K562 (cell line): ENCODE results near the gene TTC22. TPM values are rescaled to one million over a fixed set of nuclear protein-coding genes. Genes with fewer than 3 reads are reported as not detected.

Experiments used
- ATAC-seq: fragments of 200-7000 bp; cut with Tn5 transposase; 3 replicates; pipeline ENCODE4 v1.9.1; 2020; ENCODE audit warnings: moderate library complexity
- BruUV-seq: library from RNA; stranded (reverse); fragments of 400-500 nt; replicated peaks from 2 replicates; lab custom pipeline; 2021; lab: Mats Ljungman, UMichigan
- CTCF ChIA-PET: fragments of 300-600 bp; formaldehyde crosslinking; extraction: SDS; loops from one replicate; lab custom pipeline; 2021; ENCODE audit warnings: low intra/inter-chr PET ratio; lab: Yijun Ruan, JAX
- POLR2A ChIA-PET: fragments of 300-600, 350-650 bp; sonication (Branson Sonifier 250); formaldehyde crosslinking; extraction: SDS; loops from one replicate; lab custom pipeline; 2021; ENCODE audit warnings: antibody characterized with exemption, inconsistent platforms; lab: Yijun Ruan, JAX
- DNase-seq, 4 experiments: peaks; one replicate each; pipeline versions ENCODE4 v3.0.0 to v3.0.0-alpha.2; 2011 to 2018; ENCODE audit warnings: low spot score in 3 of 4, mixed read lengths in 3 of 4; ENCODE audit errors: extremely low read depth in 1 of 4
- FAIRE-seq: peaks from 2 replicates; lab custom pipeline; 2011; peaks lifted over from hg19 to GRCh38; lab: Jason Lieb, UNC
- H2AFZ ChIP-seq: 2 replicates; pipeline ENCODE4 v1.6.0; 2011; ENCODE audit warnings: low read depth, low read length, control low read depth, inconsistent platforms
- H3K27ac ChIP-seq: fragments of 200-600 bp; 3 replicates; pipeline ENCODE4 v1.8.0; 2011; ENCODE audit warnings: low read depth, mild to moderate bottlenecking, control low read depth, inconsistent platforms, low read length, moderate library complexity, mixed read lengths; ENCODE audit errors: extremely low read depth
- H3K27me3 ChIP-seq, 2 experiments: fragments of 300-600 bp in 1 of 2; 2 replicates in 1 of 2; 3 replicates in 1 of 2; pipeline versions ENCODE4 v1.6.0 to v1.8.0; 2011; ENCODE audit warnings: inconsistent platforms in 2 of 2, low read length in 2 of 2, mild to moderate bottlenecking in 1 of 2, mixed read lengths in 1 of 2, moderate library complexity in 1 of 2; ENCODE audit not compliant: control insufficient read depth in 2 of 2, insufficient read depth in 2 of 2
- H3K36me3 ChIP-seq: fragments of 300-600 bp; 3 replicates; pipeline ENCODE4 v1.8.0; 2011; ENCODE audit warnings: mild to moderate bottlenecking, low read length, inconsistent platforms; ENCODE audit not compliant: control insufficient read depth, insufficient read depth
- H3K4me1 ChIP-seq, 2 experiments: fragments of 200-600 bp in 1 of 2; replicated peaks in 1 of 2; 2 replicates in 1 of 2; 3 replicates in 1 of 2; pipeline versions ENCODE4 v1.5.1 to v1.8.0; 2011; ENCODE audit warnings: inconsistent platforms in 2 of 2, low read length in 2 of 2, mild to moderate bottlenecking in 1 of 2, mixed read lengths in 1 of 2, moderate library complexity in 1 of 2; ENCODE audit not compliant: control insufficient read depth in 2 of 2, insufficient read depth in 2 of 2
- H3K4me2 ChIP-seq: 2 replicates; pipeline ENCODE4 v1.6.1; 2011; ENCODE audit warnings: low read length, control low read depth, inconsistent platforms, mixed read lengths; ENCODE audit not compliant: insufficient read depth
- H3K4me3 ChIP-seq: fragments of 200-600 bp; sonication (generic), shearing (Covaris generic); 2 replicates; pipeline ENCODE4 v1.5.1; 2016; ENCODE audit warnings: control low read depth, inconsistent platforms
- H3K79me2 ChIP-seq: fragments of 200-600 bp; 3 replicates; pipeline ENCODE4 v1.8.0; 2011; ENCODE audit warnings: low read length, inconsistent platforms; ENCODE audit not compliant: control insufficient read depth, insufficient read depth
- H3K9ac ChIP-seq, 2 experiments: 2 replicates each; pipeline versions ENCODE4 v1.6.0 to v1.6.1; 2011; ENCODE audit warnings: low read depth in 2 of 2, low read length in 2 of 2, control low read depth in 1 of 2, inconsistent platforms in 1 of 2, mild to moderate bottlenecking in 1 of 2, mixed read lengths in 1 of 2; ENCODE audit not compliant: insufficient read depth in 1 of 2
- H3K9me1 ChIP-seq: one replicate; pipeline ENCODE4 v1.6.0; 2011; ENCODE audit warnings: inconsistent platforms, mild to moderate bottlenecking, low read length, moderate library complexity; ENCODE audit not compliant: control insufficient read depth, insufficient read depth
- H3K9me3 ChIP-seq: replicated peaks from 2 replicates; pipeline ENCODE4 v1.5.1; 2011; ENCODE audit warnings: low read depth, low read length, inconsistent platforms; ENCODE audit not compliant: control insufficient read depth, insufficient read depth
- H4K20me1 ChIP-seq: replicated peaks from 2 replicates; pipeline ENCODE4 v1.6.1; 2011; ENCODE audit warnings: low read length, inconsistent platforms, mixed read lengths; ENCODE audit not compliant: control insufficient read depth, insufficient read depth
- C11orf30 ChIP-seq: fragments of 450-650 bp; IDR thresholded peaks from 2 replicates; pipeline ENCODE4 v1.6.1; 2016; ENCODE audit warnings: low read depth, mild to moderate bottlenecking
- CCAR2 ChIP-seq: fragments of 200-400 bp; formaldehyde crosslinking; IDR thresholded peaks from 2 replicates; pipeline ENCODE4 v1.6.1; 2017; ENCODE audit warnings: mild to moderate bottlenecking, low read depth, low read length
- MAFF ChIP-seq: IDR thresholded peaks from 2 replicates; pipeline ENCODE4 v1.6.1; 2012; ENCODE audit warnings: low read length, improper control_type of control experiment
- MAFG ChIP-seq: fragments of 450-650 bp; conservative IDR thresholded peaks from 2 replicates; pipeline ENCODE4 v1.6.1; 2016; ENCODE audit warnings: missing genetic modification characterization, missing compliant biosample characterization
- TCF3 ChIP-seq: sonication (generic); formaldehyde crosslinking; IDR thresholded peaks from 2 replicates; pipeline ENCODE4 v1.4.0; 2020; ENCODE audit warnings: mild to moderate bottlenecking, missing genetic modification reagents
- ZBTB12 ChIP-seq: fragments of 250-450 bp; sonication (Bioruptor Pico); IDR thresholded peaks from 2 replicates; pipeline ENCODE4 v1.4.0; 2020
- ZBTB8A ChIP-seq: fragments of 450-650 bp; IDR thresholded peaks from 2 replicates; pipeline ENCODE4 v1.6.1; 2018; ENCODE audit warnings: mild to moderate bottlenecking, moderate library complexity; ENCODE audit not compliant: partially characterized antibody
- ZFP36 ChIP-seq: fragments of 150-350 bp; IDR thresholded peaks from 2 replicates; pipeline ENCODE4 v1.6.1; 2018; ENCODE audit warnings: low read length, low read depth; ENCODE audit not compliant: partially characterized antibody
- ZNF316 ChIP-seq: fragments of 450-650 bp; IDR thresholded peaks from 2 replicates; pipeline ENCODE4 v1.6.1; 2016
- ZNF512 ChIP-seq: IDR thresholded peaks from 2 replicates; pipeline ENCODE4 v1.6.1; 2016; ENCODE audit warnings: missing genetic modification characterization, missing compliant biosample characterization
- WGBS: fragments of 100-300 bp; shearing (Covaris generic); methylation state at CpG from one replicate; pipeline ENCODE4 v1.1.6; 2016; ENCODE audit warnings: low coverage, mixed read lengths; ENCODE audit not compliant: insufficient coverage; ENCODE audit errors: missing lambda C conversion rate; 5-methylcytosine and 5-hydroxymethylcytosine counted together
- in situ Hi-C: fragments of 300-500 bp; cut with MboI; formaldehyde crosslinking; loops from 4 replicates; pipeline ENCODE4 v1.15.0; 2018; ENCODE audit warnings: inconsistent platforms, mixed read lengths
- intact Hi-C: fragments of 100-400 bp; cut with micrococcal nuclease; formaldehyde crosslinking; loops from 2 replicates; pipeline ENCODE4 v1.14.2; 2022
- polyA plus RNA-seq, 8 experiments: library from polyadenylated mRNA; depleted of rRNA in 4 of 8; stranded (reverse) in 5 of 8; unstranded in 3 of 8; fragments of >200 nt; fragmentation: Nextera tagmentation in 2 of 8; fragmentation: Illumina TruSeq in 1 of 8; extraction: Ambion mirVana in 2 of 8; extraction: Trizol in 1 of 8; gene quantifications; 2 replicates each; pipeline versions ENCODE4 v1.2.1 to v1.2.3, GENCODE V29; 2011 to 2014; ENCODE audit warnings: inconsistent platforms in 1 of 8, missing spikeins in 1 of 8
- total RNA-seq, 7 experiments: library from RNA; depleted of rRNA in 6 of 7; stranded (reverse); fragments of >200 nt in 6 of 7; fragmentation: Illumina TruSeq in 2 of 7; extraction: Trizol in 2 of 7; gene quantifications; 2 replicates each; pipeline versions ENCODE4 v1.2.1 to v1.2.3, GENCODE V29; 2011 to 2021; ENCODE audit warnings: low replicate concordance in 1 of 7

Gene TTC22
- total and polyA plus RNA-seq, 9 of the 15 experiments (the other 6 are each of a cell fraction or from before 2014, with no cell fraction given), result 0.07 TPM; not detected in 8

GRCh38 chr1:54823670-54824069 lies 22.5 kb upstream of the TTC22 start:
- Histone ChIP-seq H2AFZ (no peak overlapping the region), H3K4me2 (no peak overlapping the region), H3K36me3 (no peaks in the 10 kb centered on the region), H3K27ac (no peak overlapping the region), H3K4me1 (no peaks in the 10 kb centered on the region), H3K27me3 (peaks cover 0 to 8% of the 10 kb centered on the region in 2 experiments; a peak in 2 of 5 replicates), H3K9me3 (no peaks in the 10 kb centered on the region), H4K20me1 (no peaks in the 10 kb centered on the region), H3K79me2 (no peaks in the 10 kb centered on the region), H3K9ac (no peak overlapping the region), H3K4me3 (no peak overlapping the region), H3K9me1 (no peaks in the 10 kb centered on the region)
- intact Hi-C loops, result loop anchor here (10.0 kb wide), 1 partner anchor 101 kb away; no protein-coding TSS in a partner anchor
- no peak for FAIRE-seq
- 2% methylated on average over 3 of the region's 3 CpGs for WGBS
- no peak for ATAC-seq
- BruUV-seq, result no TSS peak
- no peak for TF ChIP-seq TCF3 (CRISPR knock-in tag)
- TF ChIP-seq MAFF, result peak; percentile 48
- peak; percentile 84 for TF ChIP-seq ZNF316
- peak; percentile 56 for TF ChIP-seq MAFG (tag)
- TF ChIP-seq C11orf30, result peak; percentile 56; the same call in 1 of the 2 replicates
- TF ChIP-seq CCAR2, result no peak
- TF ChIP-seq ZBTB8A, result no peak
- POLR2A ChIA-PET, result no interaction called here
- no peak for DNase-seq
- CTCF ChIA-PET, result no interaction called here
- in situ Hi-C loops, result no loop called here

- Histone ChIP-seq H3K9me3 (no peaks in the 10 kb centered on the region), H3K27ac (no peak overlapping the region), H3K9ac (no peak overlapping the region), H3K79me2 (no peaks in the 10 kb centered on the region), H3K27me3 (peaks cover 18 to 37% of the 10 kb centered on the region in 2 experiments; a peak in 4 of 5 replicates), H4K20me1 (no peaks in the 10 kb centered on the region), H3K4me2 (no peak overlapping the region), H3K36me3 (no peaks in the 10 kb centered on the region), H3K4me3 (no peak overlapping the region), H3K4me1 (no peaks in the 10 kb centered on the region), H2AFZ (no peak overlapping the region), H3K9me1 (no peaks in the 10 kb centered on the region)
- no TSS peak for BruUV-seq
- CTCF ChIA-PET, result no interaction called here
- no peak for FAIRE-seq
- no peak for TF ChIP-seq ZBTB12 (CRISPR knock-in tag)
- TF ChIP-seq ZNF512 (tag), result peak; percentile 92
- no peak for TF ChIP-seq ZFP36
- no peak for ATAC-seq
- POLR2A ChIA-PET, result no interaction called here
- DNase-seq, result no peak
- intact Hi-C loops (loop anchor here (10.0 kb wide), 1 partner anchor 105 kb away; no protein-coding TSS in a partner anchor), in situ Hi-C loops (no loop called here)
These were observed 18.6 kb upstream of the TTC22 start for GRCh38 chr1:54819733-54820132.
